Measurements from ENCODE around the gene NCK1. TPM values are rescaled to one million over a fixed set of nuclear protein-coding genes. Genes with fewer than 3 reads are reported as not detected.

Gene NCK1
- total RNA-seq, 1 donor, result 41.6 TPM

DNA sequence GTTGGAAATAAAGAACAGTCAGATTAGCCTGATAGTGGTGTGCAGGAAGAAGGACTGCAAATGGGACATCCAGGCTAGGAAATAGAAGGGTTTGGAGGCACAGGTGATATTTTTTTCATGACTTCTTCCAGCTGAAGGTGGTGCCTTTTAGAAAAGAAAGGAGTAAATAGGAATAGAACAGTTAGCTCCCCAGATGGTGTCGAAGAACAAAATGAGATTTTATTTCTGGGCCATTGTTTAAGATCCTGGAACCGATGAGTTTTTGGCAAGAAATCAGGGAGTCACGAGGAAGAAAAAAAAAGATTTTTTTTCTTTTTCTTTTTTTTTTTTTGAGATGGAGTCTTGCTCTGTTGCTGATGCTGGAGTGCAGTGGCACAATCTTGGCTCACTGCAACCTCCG, 9.8 kb upstream of the NCK1 start:
- Histone ChIP-seq H3K4me3 (ENCODE audit: insufficient read depth, low read length) (no peak overlapping the region), H3K27ac (ENCODE audit: low read depth, low read length) (no peak overlapping the region), H2AFZ (ENCODE audit: low read length) (no peak overlapping the region), H3K9me3 (ENCODE audit: low read depth, low read length) (no peaks in the 10 kb centered on the region), H3K4me1 (ENCODE audit: insufficient read depth, low read length) (no peaks in the 10 kb centered on the region), H3K27me3 (ENCODE audit: insufficient read depth, low read length) (no peaks in the 10 kb centered on the region), H3K79me2 (ENCODE audit: insufficient read depth, low read length) (peaks cover 19% of the 10 kb centered on the region), H3K36me3 (ENCODE audit: insufficient read depth, low read length) (peaks cover 9% of the 10 kb centered on the region), H3K4me2 (ENCODE audit: insufficient read depth, low read length) (no peak overlapping the region), H4K20me1 (ENCODE audit: insufficient read depth, low read length) (no peaks in the 10 kb centered on the region)
- no peak for DNase-seq (ENCODE audit: insufficient read length, low spot score, missing footprints)
- TF ChIP-seq, protein P1, sequence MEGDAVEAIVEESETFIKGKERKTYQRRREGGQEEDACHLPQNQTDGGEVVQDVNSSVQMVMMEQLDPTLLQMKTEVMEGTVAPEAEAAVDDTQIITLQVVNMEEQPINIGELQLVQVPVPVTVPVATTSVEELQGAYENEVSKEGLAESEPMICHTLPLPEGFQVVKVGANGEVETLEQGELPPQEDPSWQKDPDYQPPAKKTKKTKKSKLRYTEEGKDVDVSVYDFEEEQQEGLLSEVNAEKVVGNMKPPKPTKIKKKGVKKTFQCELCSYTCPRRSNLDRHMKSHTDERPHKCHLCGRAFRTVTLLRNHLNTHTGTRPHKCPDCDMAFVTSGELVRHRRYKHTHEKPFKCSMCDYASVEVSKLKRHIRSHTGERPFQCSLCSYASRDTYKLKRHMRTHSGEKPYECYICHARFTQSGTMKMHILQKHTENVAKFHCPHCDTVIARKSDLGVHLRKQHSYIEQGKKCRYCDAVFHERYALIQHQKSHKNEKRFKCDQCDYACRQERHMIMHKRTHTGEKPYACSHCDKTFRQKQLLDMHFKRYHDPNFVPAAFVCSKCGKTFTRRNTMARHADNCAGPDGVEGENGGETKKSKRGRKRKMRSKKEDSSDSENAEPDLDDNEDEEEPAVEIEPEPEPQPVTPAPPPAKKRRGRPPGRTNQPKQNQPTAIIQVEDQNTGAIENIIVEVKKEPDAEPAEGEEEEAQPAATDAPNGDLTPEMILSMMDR (IDR thresholded peaks at IDR 0.05; ENCODE audit: extremely low read depth, low read depth, low read length), result no peak

DNA sequence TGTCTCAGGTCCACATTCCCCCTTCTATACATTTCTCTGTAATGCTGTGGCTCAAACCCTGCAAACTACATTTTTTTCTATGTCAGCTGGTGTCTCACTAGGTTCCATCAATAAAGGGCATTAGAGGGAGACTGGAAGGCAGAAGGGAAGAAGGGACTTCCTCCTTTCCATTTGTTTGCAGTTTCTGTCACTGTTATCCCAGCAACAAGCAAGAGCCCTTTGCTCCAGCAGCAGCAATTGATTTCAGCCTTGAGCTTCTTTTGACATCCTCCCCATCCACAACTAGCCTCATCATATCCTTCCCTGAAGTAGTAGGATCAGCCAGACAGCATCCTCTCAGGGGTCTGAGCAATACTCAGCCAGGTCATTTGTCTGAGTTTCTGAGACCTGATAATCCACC, 5.3 kb upstream of the NCK1 start:
- Histone ChIP-seq H3K27me3 (ENCODE audit: insufficient read depth, low read length) (no peaks in the 10 kb centered on the region), H3K4me2 (ENCODE audit: insufficient read depth, low read length) (no peak overlapping the region), H3K79me2 (ENCODE audit: insufficient read depth, low read length) (peaks cover 21% of the 10 kb centered on the region), H3K27ac (ENCODE audit: low read depth, low read length) (no peak overlapping the region), H3K36me3 (ENCODE audit: insufficient read depth, low read length) (peaks cover 9% of the 10 kb centered on the region), H3K9me3 (ENCODE audit: low read depth, low read length) (no peaks in the 10 kb centered on the region), H4K20me1 (ENCODE audit: insufficient read depth, low read length) (no peaks in the 10 kb centered on the region), H2AFZ (ENCODE audit: low read length) (no peak overlapping the region), H3K4me3 (ENCODE audit: insufficient read depth, low read length) (no peak overlapping the region), H3K4me1 (ENCODE audit: insufficient read depth, low read length) (peaks cover 10% of the 10 kb centered on the region)
- TF ChIP-seq, protein P1 (IDR thresholded peaks at IDR 0.05; ENCODE audit: extremely low read depth, low read depth, low read length), result no peak
- DNase-seq (ENCODE audit: insufficient read length, low spot score, missing footprints), result no peak

DNA sequence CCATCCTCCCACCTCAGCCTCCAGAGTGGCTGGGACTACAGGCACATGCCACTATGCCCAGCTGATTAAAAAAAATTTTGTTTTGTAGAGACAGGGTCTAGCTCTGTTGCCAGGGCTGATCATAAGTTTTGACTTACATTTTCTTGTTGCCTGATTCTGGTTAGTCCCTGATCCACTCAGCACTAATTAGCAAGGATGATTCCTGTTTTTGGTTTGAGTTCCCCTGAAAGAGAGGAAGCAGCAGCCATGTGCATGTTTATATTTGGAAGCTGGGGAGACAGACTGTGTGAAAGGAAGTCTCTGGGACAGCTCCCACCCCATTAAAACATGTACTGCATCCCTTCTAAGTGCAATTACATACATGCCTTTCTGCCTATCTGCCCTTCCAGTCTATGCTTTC, 3.6 kb upstream of the NCK1 start:
- Histone ChIP-seq H3K4me1 (ENCODE audit: insufficient read depth, low read length) (peaks cover 15% of the 10 kb centered on the region), H3K9me3 (ENCODE audit: low read depth, low read length) (no peaks in the 10 kb centered on the region), H4K20me1 (ENCODE audit: insufficient read depth, low read length) (no peaks in the 10 kb centered on the region), H3K27me3 (ENCODE audit: insufficient read depth, low read length) (no peaks in the 10 kb centered on the region), H3K4me3 (ENCODE audit: insufficient read depth, low read length) (no peak overlapping the region), H3K27ac (ENCODE audit: low read depth, low read length) (no peak overlapping the region), H2AFZ (ENCODE audit: low read length) (no peak overlapping the region), H3K36me3 (ENCODE audit: insufficient read depth, low read length) (peaks cover 9% of the 10 kb centered on the region), H3K4me2 (ENCODE audit: insufficient read depth, low read length) (no peak overlapping the region), H3K79me2 (ENCODE audit: insufficient read depth, low read length) (peaks cover 32% of the 10 kb centered on the region)
- DNase-seq (ENCODE audit: insufficient read length, low spot score, missing footprints), result no peak
- TF ChIP-seq, protein P1 (IDR thresholded peaks at IDR 0.05; ENCODE audit: extremely low read depth, low read depth, low read length), result no peak

DNA sequence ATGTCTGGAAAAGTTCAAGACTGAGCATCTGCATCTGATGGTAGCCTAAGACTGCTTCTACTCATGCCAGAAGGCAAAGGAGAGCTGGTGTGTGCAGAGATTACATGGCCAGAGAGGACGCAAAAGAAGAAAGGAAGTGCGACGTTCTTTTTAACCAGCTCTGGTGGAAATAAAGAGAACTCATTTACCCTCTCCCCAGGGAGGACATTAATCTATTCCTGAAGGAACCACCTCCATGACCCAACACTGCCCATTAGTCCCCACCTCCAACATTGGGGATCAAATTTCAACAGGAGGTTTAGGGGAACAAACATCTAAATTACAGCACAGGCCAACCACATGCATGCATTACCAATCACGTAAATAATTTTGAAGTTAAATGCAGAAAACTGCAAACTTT, 1.5 kb upstream of the NCK1 start:
- Histone ChIP-seq H3K4me3 (ENCODE audit: insufficient read depth, low read length) (peak overlapping the region; percentile 94), H3K79me2 (ENCODE audit: insufficient read depth, low read length) (peaks cover 38% of the 10 kb centered on the region), H2AFZ (ENCODE audit: low read length) (peak overlapping the region; percentile 36), H3K36me3 (ENCODE audit: insufficient read depth, low read length) (no peaks in the 10 kb centered on the region), H3K27me3 (ENCODE audit: insufficient read depth, low read length) (no peaks in the 10 kb centered on the region), H3K9me3 (ENCODE audit: low read depth, low read length) (no peaks in the 10 kb centered on the region), H3K27ac (ENCODE audit: low read depth, low read length) (no peak overlapping the region), H3K4me2 (ENCODE audit: insufficient read depth, low read length) (peak overlapping the region; percentile 99), H3K4me1 (ENCODE audit: insufficient read depth, low read length) (peaks cover 19% of the 10 kb centered on the region), H4K20me1 (ENCODE audit: insufficient read depth, low read length) (no peaks in the 10 kb centered on the region)
- TF ChIP-seq, protein P1 (IDR thresholded peaks at IDR 0.05; ENCODE audit: extremely low read depth, low read depth, low read length), result no peak
- no peak for DNase-seq (ENCODE audit: insufficient read length, low spot score, missing footprints)
